ENCODE measurements around the gene STT3B.

GRCh38 chr3:31542246-31542645, 9.5 kb downstream of the STT3B start:
- TF ChIP-seq YY1 (IDR thresholded peaks at IDR 0.05; ENCODE audit: insufficient read depth, insufficient read length): no peak
- no peak for TF ChIP-seq ZNF274 (IDR thresholded peaks at IDR 0.05; ENCODE audit: low read depth, low read length)
- TF ChIP-seq SUZ12 (IDR thresholded peaks at IDR 0.05; ENCODE audit: extremely low read depth, insufficient read depth, insufficient read length): no peak

Data from NT2/D1 (cell line).